ENCODE measurements around the gene MCF2L2.
"Not testable (repeated sequence)": the region's sequence is repeated elsewhere in the genome, so short reads cannot be mapped to it uniquely, and the experiment has no call there.

Gene MCF2L2

DNA sequence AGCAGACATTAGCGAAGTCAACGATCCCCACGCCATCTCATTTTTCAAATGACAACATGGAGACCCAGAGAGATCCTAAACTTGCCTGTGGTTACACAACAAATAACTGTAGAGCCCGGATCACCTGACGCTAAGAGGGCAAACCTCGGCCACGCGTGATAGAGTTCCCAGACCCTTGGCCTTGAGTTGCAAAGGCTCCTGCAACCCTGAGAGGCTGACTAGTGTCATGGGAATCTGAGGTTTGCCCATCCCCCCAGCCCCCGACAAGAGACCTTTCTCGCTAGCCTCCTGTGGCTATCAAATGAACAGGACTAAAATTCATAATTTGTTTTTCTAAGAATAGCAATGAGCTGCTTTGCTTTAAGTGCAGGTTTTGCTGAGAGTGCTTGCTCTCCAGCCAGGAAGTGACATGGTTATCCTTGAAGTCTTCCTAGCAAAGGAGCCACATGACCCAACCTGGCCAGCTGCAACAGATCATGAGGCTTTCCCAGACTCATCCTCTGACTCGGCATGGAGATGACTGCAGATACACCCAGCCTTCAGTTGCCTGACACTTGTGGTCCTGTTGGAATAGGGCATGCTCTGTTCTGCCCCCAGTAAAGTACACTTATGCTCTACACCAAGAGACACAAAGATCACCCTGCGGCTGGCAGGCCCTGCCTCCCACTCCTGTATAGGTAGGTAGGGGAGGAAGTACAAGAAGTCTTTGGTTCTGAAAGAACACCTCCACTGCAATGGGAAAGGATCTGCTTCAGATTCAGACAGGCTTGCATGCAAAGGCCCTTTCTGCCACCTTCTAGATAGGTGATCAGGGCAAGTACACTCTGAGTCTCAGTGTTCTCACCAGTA is 36.0 kb downstream of the MCF2L2 start:
- no peak for DNase-seq

GRCh38 chr3:183391460-183391859 is 37.0 kb downstream of the MCF2L2 start:
- DNase-seq, result no peak

DNA sequence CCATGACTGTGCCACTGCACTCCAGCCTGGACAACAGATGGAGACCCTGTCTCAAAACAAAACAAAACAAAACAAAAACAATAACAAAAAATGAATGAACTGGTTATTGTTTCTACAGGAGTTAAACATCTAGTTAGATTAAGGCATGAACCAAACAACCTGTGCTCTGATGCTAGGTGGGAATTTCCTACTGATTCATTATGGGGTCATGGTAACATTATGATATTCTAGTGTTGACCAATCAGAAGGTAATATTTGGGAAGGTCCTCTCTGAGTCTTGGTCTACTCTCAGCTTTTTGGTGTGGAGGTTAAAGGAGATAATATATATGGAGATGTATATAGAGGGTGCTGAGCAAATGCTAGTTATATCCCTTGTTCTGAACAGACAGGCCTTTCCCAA is 37.6 kb downstream of the MCF2L2 start:
- no peak for DNase-seq

DNA sequence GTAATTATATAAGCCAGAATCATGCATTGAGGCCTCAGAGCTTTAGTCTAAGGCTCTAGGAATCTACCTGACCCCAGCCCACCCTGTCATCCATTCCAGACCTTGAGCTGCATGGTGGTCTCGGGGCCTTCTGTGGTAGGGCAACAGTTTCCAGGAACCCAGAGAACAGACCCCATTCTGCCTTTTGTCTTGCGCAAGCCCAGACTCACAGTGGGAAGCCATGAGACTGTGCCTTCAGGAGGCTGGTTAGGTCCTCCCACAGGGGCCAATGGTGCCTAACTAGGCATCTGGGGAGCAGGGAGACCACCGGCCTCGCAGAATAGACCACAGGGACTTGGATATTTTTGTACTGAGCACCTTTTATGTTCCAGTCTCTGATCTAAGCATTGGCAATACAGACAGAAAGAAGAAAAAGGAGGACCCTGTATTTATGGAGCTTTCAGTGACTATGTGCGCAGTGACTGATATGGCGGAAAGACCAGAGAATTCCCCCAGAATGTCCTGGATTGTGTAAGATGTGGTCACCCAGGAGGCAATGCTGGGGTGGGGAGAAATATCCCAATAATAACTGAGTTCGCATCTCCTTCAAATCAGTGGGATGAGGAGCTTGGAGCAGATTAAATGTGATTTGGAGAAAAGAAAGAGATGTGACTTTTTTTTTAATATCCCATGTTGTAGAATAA is 40.1 kb downstream of the MCF2L2 start:
- no peak for DNase-seq

DNA sequence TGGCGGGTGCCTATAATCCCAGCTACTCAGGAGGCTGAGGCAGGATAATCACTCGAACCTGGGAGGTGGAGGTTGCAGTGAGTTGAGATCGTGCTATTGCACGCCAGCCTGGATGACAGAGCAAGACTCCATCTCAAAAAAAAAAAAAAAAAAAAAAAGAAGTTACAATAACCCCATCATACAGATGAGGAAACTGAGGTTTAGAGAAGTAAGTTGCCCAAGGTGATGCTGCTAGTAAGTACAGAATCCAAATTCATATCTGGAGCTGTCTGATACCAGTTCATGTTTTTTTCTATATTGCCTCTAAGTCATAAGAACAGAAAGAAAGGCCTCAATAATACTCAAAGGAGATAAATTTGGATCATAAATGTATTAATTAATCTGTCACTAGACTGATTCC is 40.6 kb downstream of the MCF2L2 start:
- DNase-seq, result no peak

DNA sequence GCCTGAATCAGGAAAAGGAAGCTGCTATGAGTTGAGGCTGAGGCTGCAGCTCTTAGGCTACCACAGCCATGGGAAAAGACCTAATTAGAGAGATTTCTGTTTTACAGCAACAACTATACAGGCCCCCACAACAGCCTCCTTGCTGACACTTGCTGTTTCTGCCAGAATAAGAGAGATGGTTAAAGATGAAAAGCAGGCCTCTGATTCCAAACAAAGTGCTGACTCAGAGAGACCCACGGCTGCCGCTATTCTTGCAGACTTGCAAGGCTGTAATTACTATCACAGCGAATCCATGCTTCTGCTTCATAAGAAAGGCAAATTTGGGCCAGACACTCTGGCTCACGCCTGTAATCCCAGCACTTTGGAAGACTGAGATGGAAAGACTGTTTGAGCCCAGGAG is 41.8 kb downstream of the MCF2L2 start:
- no peak for DNase-seq

DNA sequence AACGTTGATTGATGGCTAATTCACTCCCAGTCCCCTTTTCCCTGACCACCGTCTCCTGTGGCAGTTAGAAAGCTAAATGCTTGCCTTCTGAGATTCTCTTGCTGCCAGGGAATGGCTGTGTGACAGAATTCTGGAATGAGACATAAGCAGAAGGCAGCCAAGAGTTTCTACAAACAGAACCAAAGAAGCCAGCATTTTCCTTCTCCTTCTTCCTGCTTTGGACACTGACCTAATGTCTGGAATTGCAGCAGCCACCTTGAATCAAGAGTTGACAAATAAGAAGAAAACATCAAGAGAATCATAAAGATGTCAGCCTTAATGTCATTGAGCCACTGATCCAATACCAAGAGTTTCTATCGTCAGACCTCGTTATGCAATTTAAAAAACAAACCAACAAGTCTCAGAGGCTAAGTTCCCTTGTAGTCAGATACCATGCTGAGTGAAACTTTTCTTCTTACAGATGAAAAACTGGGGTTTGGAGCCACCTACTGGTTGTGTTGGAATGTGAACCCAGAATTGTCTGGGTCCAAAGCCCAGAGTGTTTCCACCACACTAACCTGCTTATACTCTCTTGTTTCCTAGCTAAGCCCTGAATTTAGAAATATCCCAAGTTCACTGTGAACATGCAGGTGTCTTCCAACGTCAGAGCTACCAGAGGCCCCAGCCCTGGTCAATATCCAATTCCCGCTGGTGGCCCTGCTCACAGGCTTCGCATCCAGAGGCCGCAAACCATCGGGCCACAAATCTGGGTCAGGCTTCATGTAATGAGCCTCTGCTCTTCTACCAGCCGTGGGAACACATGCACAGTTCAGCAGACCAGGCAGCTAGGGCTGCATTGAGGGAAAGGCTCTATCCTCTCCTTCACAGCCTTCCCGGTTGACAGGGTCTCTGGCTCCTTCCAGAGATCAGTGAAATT is 42.5 kb downstream of the MCF2L2 start:
- DNase-seq, result peak; percentile 34

GRCh38 chr3:183381673-183382072 is 46.7 kb downstream of the MCF2L2 start:
- DNase-seq, result no peak

DNA sequence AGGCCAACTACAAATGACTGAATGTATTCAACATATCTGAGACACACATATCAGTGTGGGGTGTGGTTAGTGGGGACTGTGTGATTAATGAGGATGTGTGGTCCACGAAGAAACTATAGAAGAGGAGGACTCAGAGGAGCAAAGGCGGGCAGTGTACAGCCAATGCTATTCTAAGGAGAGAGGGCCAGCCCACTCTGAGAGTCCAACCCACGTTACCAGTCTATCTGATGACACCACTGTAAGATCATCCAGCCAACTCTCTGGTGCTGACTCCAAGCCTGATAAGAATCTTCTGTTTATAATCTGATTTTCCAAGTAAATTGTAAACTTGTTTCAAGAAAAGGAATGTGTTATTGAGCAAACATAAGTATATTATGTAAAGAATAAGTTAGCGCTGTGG is 47.2 kb downstream of the MCF2L2 start:
- DNase-seq, result peak; percentile 71

DNA sequence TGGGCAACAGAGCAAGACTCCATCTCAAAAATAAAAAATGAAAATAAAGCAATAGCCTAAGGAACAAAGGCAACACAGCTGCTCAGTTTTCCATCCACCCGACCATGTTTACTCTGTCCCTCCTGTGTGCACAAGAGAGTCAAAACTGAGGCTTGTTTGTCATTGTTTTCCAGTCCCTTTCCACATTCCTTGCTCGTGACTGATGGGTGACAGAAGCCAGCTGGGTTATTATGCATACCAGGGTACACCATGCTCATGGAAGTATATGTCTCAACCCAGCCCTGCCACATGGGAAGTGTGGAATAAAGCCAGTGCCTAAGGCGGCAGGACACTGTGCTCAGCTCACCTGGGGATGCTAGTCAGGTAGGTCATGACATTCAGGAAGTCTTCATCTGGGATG is 49.5 kb downstream of the MCF2L2 start:
- no peak for DNase-seq

- no peak for DNase-seq
These were observed 49.9 kb downstream of the MCF2L2 start for GRCh38 chr3:183378545-183378944.

DNA sequence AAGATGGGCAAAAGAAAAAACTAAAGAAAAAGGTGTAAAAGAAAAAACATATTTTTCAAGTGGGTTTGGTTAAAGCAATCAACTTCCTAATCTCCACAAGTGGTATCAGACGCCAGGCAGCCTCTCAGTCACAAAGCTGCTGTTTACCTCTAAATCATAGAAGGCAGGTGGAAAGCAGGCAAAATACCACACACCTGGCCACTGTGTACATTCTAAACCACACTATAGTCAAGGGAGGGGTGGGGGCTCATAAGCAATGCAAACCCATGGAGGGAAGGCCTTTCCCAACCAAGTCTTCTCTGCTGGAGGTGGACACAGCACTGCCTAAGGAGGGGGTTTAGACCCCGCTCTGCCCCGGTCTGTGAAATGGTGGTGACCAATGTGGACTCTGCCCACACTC is 50.4 kb downstream of the MCF2L2 start:
- DNase-seq, result peak; percentile 96

- DNase-seq, result peak; percentile 82
These were observed 51.0 kb downstream of the MCF2L2 start for GRCh38 chr3:183377307-183377959.

GRCh38 chr3:183375787-183376186 is 52.6 kb downstream of the MCF2L2 start:
- DNase-seq, result no peak

GRCh38 chr3:183375337-183375736 is 53.1 kb downstream of the MCF2L2 start:
- no peak for DNase-seq

- no peak for DNase-seq
These were observed 55.5 kb downstream of the MCF2L2 start for GRCh38 chr3:183372911-183373310.

DNA sequence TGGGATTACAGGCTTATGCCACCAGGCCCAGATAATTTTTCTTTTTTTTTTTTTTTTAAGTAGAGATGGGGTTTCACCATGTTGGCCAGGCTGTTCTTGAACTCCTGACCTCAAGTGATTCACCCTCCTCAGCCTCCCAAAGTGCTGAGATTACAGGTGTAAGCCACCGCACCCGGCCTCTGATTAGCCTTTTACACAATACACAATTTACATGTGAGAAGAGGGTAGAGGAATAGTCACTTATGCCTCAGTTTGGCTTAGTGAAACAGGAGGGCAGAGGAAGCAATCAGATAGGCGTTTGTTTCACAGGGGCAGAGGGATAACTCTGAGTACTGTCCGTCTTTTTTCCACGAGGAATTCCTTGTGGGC is 56.8 kb downstream of the MCF2L2 start:
- DNase-seq, result not testable (repeated sequence)

GRCh38 chr3:183370391-183370790 is 58.0 kb downstream of the MCF2L2 start:
- DNase-seq, result no peak

- DNase-seq, result no peak
These were observed 58.8 kb downstream of the MCF2L2 start for GRCh38 chr3:183369627-183370026.

DNA sequence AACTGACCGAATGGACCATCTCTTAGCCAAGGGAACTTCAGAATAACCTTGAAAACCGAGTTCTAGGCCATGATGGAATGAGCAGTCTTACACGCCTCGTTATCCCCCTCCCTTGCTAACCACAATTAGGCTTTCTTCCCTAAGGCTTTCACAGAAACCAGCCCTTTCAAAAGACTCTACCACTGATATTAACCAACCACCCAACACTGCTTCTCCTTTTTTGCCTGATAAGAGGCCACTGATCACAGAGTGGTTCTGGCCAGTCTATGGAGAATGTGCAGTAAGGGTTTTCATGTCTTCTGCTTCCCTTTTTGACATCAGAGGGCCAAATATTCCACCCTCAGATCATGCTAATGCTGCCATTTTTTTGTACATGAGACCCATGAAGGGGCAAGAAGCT is 59.3 kb downstream of the MCF2L2 start:
- no peak for DNase-seq

DNA sequence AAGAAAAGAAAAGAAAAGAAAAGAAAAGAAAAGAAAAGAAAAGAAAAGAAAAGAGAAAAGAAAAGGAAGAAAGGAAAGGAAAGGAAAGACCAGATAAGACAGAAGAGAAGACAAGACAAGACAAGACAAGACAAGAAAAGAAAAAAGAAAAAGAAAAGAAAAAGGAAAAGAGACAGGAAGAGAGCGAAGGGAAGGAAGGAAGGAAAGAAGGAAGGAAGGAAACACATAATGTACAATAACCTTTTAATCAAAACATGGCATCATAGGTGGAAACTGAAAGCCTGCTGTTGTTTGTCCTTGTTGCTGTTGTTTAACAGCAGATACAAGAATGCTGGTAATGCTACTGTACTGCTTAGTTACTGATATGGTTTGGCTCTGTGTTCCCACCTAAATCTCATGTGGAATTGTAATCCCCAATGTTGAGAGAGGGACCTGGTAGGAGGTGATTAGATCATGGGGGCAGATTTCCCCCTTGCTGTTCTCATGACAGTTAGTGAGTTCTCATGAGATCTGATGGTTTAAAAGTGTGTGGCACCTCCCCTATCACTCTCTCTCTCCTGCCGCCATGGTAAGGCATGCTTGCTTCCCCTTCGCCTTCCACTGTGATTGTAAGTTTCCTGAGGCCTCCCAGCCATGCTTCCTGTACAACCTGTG is 67.3 kb downstream of the MCF2L2 start:
- no peak for DNase-seq

- no peak for DNase-seq
These were observed 69.4 kb downstream of the MCF2L2 start for GRCh38 chr3:183359036-183359435.

Measured in NCI-H1436 treated with DMSO at 0.1 percent for 48 hours (cell line).